ENCODE data around the gene TMEM129.

Gene TMEM129, protein sequence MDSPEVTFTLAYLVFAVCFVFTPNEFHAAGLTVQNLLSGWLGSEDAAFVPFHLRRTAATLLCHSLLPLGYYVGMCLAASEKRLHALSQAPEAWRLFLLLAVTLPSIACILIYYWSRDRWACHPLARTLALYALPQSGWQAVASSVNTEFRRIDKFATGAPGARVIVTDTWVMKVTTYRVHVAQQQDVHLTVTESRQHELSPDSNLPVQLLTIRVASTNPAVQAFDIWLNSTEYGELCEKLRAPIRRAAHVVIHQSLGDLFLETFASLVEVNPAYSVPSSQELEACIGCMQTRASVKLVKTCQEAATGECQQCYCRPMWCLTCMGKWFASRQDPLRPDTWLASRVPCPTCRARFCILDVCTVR

DNA sequence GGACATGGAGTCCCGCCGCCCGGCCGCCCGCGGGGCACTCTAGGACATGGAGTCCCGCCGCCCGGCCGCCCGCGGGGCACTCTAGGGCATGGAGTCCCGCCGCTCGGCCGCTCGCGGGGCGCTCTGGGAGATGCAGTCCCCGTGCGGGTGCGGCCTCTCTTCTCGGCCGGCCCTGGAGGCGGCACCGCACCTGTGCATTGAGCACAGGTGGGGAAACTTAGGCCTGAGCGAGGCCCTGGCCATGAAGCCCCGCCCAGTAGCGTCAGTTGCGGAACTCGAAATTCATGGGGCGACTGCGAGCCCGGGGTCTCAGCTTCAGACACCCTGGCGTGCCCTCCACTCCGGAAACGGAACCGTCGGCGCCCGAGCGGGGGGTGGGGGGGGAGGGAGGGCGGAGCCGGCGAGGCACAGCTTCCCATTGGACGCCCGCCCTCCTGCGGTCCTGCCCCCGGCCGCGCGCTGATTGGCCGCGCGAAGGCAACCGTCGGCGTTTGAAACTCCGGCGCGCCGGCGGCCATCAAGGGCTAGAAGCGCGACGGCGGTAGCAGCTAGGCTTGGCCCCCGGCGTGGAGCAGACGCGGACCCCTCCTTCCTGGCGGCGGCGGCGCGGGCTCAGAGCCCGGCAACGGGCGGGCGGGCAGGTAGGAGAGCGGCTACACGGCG lies at the start of gene TMEM129, which contains the start of gene TACC3:
TSS of gene TMEM129 (minus strand) at position 321 of the 663 bp plus-strand sequence. CDS start 486 bp downstream, outside the sequence.
TSS of gene TACC3 (plus strand) at position 519 of the 663 bp plus-strand sequence. CDS start 1,901 bp downstream, outside the sequence.
- DNase-seq = peak; percentile 91

DNA sequence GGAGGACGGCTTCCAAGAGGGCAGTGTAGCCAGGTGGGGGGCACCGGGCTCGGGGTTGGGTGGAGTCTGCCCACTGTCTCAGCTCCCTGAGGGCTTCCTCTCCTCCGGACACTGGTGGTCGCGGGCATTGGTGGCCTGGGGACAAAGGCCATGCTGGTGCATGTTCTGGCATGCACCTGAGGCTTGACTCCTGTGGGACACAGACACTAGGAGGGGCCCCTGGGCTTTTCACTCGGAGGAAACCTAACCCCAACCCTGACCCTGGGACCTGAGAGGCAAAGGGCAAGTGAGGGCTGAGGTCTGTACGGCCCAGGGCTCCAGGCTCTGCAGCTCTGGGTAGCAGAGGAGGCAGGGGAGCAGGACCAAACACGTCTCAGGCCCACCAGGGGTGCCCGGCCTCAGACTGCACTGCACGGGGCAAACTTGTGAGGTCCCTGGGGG lies 49.7 kb upstream of the TMEM129 start:
- DNase-seq = no peak

DNA sequence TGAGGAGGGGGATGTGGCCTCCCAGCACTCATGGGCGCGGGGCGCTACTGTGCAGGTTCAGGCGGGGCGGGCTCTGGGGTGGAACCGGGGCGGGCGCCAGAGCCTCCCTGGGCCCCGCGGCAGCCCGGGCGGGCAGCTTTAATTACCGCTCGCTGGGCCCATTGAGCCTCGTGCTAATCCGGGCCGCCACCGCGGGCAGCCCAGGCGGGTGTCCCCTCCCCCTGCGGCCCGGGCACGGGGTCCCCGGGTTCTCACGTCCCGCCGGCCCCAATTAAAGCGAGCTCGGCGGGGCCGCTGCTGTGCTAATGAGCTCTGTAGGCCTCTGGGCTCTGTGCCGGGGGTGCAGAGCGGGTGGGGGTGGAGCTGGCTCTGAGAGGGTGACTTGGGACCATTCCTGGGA lies 49.1 kb upstream of the TMEM129 start:
- DNase-seq = no peak

DNA sequence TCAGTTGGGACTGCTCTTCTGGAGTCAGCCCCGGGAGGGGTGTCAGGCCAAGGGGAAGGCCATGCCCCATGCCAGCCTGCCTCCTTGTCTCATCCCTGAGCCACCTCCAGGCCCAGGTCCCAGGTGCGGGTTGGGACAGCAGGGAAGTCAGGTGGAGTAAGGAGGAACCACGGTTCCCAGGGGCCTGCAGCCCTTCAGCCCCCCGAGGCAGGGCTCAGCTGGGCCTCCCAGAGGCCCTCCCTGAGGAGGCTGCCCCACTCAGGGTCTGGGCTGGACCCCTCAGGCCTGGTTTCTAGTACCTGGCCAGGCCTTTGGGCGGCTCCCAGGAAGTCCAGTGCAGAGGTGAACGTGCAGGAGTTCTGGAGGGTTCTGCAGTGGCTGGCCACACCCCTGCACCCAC lies 48.6 kb upstream of the TMEM129 start:
- no peak for DNase-seq

DNA sequence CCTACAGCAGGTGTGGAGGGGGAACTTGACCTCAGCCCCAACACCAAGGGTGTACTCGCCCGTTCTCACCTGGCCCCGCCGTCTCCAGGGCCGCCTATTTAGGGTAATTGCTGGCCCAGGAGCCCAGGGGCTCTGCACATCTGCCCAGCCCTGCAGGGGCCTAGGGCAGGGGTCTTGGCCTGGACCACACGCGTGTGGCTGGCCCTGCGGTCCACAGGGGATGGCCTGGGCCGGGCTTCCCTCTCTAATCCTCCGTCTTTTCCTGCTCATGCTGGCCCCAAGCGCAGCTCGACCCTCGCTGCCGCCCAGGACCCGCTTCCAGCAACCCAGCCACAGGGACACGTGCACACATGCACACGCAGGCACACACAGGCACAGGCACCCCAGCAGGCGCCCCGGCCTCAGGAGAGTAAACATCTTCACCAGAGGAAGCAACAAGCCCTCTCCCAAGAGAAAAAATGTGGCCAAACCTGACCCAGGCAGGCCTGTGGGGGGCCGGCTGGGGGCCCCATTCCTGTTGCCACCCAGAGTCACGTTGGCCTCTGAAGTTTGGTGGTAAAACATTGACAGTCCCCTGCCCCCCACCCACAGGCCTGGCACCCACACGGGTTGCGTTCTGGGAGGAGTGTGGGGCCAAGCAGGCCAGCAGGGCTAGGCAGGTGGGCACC lies 47.4 kb upstream of the TMEM129 start:
- DNase-seq = no peak

DNA sequence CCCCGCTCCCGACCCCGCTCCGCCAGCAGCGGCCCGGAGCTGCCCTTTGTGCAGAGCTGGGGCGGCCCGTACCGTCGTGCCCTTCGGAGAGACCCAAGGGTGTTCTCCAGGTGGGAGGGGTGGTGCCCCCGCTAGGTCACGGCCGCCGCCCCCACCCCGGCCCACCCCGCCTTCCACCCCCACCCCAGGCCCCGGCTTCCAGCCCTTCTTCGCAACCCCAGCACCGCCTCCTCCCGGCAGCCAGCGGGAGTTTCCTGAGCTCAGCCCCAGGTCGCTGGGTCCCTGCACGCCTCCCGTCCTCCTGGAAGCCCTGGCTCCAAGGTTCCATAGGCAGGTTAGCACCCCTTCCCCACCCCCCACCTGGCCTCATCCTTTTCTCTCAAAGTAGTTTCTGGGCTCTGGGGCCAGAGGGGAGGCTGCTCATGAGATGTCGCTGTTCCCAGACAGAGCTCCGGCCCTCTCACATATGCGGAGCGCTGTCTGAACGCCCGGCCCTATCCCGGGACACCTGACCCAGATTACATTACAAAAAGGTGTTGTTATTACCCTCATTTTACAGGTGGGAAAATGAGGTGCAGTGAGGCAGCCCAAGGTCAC lies 46.7 kb upstream of the TMEM129 start:
- DNase-seq = no peak

DNA sequence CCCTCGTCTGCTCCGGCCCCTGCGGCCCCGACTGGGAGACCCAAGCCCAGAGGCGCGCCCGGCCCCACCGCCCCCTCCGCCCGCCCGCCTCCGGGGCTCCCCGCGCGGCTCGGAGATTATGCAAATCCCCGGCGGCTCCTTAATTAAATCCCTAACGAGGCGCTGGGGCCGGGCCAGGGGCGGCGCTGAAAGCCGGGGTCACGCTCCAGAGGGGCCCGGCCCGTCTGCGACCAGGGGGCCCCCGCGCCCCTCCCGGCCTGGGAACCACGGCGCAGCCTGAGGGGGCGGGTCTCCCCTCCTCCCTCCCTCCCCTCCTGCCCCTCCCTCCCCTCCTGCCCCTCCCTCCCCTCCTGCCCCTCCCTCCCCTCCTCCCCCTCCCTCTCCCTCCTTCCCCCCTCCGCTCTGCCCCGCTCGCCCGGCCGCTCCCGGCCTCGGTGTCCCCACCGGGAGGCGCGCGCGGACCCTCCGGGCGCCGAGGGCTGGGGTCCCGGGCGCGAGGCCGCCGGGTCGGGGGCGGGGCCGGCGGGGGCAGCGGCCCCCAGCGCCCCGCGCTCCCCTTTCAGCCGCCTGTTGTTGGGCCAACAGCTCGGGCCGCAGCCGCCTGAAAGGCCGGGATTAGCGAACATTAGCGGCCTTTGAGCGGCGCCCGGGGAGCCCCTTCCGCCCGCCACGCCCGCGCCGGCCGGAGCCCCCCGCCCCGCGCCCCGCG lies 46.1 kb upstream of the TMEM129 start:
- DNase-seq = no peak

DNA sequence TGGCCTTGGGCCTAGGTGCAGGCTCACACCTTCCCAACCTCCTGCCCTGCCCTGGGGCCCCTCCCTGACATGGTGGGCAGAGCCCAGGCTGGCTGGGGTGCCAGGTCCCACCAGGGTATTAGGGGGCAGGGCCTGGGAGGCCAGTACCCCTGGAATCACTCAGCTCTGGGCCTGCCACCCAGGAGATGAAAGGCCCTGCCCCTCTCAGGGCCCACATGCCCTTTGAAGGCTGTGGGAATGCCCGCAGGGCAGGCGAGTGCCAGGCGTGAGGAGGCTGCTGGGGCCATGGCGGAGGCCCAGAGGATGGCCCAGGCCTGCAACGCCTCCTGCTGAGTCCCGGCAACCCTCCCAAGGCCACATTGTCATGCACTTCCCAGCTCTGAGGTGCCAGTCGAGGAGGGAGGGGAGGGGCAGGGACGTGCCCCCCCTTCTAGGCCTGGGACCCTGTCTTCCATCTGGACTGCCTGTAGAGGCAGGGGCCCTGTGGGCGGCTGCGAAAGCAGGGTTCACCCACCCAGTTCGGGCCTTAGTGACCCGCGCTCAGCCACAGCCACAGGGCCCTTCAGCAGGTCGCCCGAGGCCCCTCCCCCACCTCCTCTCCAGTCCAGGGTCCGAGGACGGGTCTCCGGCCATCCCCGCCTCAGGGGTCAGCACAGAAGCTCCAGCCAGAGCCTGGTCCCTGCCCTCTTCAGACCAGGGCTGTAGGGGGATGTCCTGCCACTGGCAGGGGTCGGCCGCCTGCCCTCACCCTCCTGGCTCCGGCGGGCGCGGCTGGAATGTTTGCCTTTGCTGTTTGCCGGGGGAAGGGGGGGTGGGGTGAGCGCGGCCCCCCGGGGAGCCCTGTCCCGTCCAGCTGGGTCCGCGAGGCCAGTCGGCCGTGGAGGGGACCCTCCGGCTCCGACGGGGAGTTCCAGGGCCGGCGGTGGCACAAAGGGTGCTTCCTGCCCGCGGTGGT lies 45.3 kb upstream of the TMEM129 start:
- no peak for DNase-seq

DNA sequence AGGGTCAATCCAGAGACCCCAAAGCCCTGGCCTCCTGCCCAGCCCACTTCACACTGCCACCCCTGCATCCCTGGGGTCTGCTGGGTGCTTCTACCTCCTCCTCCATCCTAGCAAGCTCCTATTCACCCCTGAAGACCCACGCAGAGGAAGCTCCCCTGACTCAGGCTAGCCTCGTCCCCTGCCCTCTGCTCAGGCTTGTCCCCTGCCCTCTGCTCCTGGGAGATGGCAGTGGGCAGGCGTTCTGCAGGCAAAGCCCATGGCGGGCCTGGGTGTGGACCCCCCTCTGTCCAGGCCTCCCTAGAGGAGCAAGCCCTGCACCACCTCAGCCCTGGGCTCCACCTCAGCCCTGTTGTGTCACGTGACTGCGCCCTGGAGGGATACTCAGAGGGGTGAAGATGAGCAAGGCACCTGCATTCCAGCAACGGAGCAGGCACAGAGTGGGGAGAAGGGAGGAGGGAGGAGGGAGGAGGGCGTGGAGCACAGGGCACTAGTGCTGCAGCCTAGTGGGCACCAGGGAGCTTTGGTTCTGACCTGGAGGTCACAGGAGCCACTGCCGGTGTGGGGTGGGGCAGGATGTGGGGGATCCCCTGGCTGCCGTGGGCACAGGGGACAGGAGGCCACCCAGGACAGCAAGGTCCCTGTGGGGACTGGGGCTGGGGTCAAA lies 44.4 kb upstream of the TMEM129 start:
- DNase-seq = no peak

DNA sequence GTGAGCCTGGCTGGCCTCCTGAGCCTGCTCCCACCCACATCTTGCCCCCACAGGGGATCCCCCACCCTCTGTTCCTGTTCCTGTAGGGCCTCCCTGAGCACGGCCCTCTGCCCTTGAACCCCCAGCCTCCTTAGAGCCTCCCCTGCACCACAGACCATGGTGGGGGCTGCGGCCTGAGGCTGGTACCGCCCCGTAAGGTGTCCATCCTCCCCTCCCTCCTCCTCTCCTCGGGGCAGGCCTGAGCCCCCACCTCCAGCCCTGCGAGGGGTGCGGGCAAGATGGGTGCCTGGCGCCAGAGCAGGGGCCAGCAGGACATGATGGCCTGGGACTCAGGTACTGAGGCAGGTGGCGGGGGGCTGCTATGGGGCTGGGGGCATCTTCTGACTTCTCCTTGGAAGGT lies 43.5 kb upstream of the TMEM129 start:
- no peak for DNase-seq

DNA sequence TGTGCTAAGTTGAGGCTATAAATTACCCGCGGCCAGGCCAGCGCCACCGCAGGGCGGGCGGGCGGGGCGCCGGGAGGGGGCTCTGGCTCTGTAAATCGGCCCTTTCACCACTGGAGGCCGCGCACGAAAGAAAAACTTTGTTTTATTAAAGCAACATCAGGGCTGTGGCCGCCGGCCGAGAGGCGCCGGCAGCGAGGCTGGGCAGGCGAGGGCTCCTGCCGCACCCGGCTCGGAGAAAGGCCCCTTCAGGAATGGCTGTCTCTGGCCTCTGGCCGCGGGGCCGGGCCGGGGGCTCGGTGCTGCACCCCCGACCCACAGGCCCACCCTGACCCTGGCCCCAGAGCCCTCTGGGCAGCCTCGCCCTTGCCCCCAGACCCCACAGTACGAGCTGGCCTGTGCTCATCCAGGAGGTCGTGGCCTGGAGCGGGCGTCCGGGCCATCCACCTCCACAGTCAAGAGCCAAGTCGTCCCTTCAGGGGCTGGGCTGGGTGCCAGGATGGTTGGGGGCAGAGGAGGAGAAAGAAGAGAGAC lies 42.5 kb upstream of the TMEM129 start:
- DNase-seq = no peak

DNA sequence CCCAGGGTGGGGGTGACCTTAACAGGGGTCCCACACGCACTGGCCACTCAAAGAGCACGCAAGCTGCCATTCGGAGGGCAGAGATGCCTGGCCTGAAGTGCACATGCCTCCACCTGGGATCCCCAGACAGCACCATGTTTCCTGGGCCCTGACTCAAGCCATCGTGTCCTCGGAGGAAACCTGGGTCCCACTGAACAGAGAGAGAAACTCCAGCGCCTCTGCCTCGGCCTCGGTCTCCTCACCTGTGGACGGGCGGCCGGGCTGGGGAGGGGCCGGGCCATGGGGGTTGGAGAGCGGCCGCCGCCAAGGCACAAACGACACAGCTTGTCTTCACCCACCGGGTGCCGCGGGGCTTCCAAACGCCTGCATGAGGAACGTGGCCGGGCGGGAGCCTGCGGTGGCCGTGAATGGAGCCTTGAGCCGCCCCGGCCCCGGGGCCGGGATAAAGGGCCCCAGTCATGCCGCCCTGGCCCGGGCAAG lies 42.0 kb upstream of the TMEM129 start:
- no peak for DNase-seq

DNA sequence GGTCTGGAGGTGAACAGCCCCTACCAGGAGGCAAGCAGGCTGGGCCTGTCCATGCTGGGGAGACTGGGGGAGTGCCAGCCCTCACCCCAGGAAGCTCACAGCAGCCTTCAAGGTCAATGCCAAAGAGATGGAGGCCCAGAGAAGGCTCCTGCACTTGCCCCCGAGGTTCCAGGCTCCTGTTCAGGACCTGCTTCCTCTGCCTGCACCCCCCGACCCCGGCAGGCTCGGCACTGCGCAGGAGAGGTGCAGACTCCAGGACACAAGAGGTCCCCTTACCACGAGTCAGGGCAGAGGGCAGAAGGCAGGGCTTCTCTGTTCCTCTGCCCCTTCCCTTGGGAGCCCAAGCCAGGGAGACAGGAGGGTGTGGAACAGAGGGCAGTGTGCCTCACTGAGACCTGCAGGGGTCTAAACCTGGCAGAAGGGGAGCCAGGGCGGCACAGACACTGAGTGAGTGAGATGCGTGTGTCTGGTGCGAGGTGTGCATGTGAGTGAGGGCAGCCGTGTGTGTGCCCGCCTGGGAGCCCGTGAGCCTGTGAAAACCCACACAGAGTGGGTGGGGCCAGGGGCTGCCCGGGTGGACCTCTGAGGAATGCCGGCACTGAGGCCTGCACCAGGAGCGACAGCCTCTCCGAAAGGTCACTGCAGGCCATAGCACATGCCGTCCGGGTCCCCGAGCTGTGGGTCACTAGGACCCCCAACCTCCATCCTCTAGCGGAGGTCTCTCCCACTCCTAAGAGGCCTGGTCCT lies 41.3 kb upstream of the TMEM129 start:
- DNase-seq = no peak

DNA sequence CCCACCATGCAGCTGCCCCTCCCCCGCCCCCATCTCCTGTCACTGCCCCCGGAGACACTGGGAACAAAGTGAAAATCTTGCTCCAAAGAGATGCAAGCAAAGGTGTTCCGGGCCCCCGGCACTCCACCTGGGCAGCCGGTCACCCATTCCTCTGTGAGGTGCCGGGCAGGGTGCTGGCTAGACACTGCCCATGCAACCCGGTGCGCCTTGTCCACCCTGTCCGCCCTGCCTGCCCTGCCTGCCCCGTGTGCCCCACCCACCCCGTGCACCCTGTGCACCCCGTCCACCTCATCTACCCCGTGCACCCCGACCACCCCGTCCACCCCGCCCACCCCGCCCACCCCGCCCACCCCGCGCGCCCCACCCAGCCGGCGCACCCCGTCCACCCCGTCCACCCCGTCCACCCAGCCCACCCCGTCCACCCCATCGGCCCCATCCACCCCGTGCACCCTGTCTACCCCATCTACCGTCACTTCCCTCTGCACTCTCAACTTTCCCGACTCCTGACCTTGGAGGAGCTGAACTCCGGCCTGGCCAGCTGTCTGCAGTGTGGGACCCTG lies 40.1 kb upstream of the TMEM129 start:
- no peak for DNase-seq

DNA sequence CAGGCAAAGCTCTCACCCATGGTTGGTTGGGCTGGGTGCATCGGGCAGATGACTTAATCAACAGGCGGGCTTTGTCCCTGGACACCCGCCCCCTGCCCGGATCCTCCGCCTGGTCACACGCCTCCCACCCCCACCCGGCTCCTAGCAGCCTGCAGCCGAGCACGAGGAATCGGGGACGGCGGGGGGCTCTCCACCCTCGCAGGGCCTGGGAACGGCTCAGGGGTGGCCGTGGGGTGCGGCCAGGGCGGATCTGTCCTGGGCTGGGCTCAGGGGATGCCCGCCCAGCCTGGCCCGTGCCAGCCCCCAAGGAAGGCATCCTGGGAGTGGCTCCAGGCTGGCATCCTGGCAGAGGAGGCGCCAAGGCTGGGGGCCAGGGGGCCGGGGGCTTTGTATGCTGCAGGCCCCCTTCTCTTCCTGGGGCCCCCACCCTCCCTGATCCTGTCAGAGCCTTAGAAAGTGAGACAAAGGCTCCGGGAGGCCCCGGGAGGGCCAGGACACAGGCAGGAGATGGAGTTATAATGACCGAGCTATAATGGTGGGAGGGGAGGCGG lies 39.5 kb upstream of the TMEM129 start:
- DNase-seq = no peak

DNA sequence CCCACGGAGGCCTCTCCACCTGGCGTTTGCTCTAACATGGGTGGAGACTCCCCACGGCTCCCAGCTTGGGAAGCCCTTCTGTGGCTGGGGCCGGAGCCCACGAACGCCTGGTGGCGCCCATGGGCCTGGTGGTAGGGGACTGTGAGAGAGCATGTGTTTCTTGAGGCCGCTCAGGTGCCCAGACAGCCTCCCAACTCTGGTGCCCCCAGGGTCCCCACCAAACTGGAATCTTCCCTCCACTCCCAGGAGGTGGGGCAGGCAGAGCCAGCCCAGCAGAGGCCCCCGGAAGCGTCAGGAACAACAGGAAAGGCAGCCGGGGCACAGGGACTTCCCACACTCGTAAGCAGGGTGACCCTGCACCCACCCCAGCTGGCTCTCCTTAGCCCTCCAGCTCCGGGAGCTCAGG lies 38.7 kb upstream of the TMEM129 start:
- no peak for DNase-seq

DNA sequence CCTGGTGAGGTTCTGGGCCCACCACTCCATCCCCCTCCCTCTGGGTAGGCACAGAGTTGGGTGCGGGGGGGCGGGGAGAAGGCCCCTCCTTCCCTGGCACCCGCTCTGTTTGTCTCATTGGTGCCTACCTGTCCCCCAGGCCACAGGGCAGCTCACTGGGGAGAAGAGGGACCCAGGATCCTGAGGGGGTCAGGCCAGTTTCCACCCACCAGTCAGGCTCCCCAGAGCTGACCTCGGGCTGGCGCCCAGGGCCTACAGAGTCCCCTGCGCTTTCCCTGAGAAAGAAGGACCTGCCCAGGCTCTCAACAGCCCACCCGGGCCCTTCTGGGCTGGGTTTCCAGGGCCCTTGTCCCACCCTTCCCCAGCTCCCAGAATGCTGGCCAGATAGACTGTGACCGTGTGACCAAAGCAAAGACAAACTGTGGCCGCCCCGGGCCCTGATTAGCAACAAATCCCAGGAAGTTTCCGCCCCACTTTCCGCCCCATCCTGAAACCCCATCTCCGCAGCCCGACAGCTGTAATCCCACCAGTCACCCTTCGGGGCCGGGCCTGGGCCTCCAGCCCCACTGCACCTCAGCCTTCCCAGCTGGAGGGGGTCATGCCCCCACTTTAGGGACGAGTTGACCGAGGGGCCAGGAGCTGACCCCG lies 38.2 kb upstream of the TMEM129 start:
- DNase-seq = no peak

DNA sequence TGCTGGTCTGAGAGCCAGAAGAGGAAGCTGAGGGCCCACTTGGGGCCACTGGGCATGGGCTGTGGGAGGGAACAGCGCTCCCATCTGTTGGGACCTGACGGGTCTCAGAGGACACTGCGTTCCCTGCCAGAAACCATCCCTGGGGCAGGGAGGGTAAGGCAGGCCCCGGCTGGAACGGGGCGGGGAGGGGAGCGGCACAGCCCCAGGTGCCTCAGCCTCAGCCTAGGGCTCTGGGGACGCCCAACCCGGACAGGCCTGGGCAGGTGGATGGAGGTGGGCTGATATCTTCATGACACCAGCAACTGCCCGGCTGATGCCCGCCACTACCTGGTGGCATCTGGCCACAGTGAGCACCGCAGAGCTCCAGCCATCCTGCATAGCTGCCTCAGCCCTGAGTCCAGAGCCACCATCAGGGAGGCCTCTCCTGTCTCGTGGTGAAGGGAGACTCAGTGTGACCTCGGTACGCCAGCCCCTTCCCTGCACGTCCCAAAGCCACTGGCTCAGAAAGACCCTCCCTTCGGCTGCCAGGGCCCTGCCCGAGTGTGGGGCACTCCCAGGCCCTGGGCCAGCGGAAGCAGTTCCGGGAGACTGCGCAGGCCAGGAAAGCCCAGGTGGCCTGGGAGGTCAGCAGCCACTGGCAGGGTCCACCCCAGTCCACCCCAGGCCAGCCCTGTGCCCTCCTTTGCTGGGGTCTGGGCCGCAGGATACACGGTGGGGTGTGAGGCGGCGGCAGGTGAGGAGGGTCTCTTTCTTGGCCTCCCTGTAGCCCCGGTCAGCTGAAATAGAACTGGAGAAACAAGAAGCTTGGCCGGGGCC lies 37.4 kb upstream of the TMEM129 start:
- no peak for DNase-seq

Data from NCI-H2171 (cell line).